GM12878 (cell line): ENCODE results near the gene CREB3. TPM values are rescaled to one million over a fixed set of nuclear protein-coding genes. Genes with fewer than 3 reads are reported as not detected.
A peak's percentile ranks its signal among the peaks of the same experiment; 100 is the strongest.

Source experiments
- ATAC-seq: fragments of 200-7000 bp; cut with Tn5 transposase; 3 replicates; pipeline ENCODE4 v1.9.1; 2020; ENCODE audit warnings: mild to moderate bottlenecking, moderate library complexity
- BruUV-seq: library from RNA; stranded (reverse); fragments of 400-500 nt; replicated peaks from 2 replicates; lab custom pipeline; 2021; lab: Mats Ljungman, UMichigan
- CTCF ChIA-PET: fragments of 300-600 bp; sonication (Branson Sonifier 250); formaldehyde crosslinking; extraction: SDS; loops from one replicate; lab custom pipeline; 2021; ENCODE audit warnings: inconsistent platforms; lab: Yijun Ruan, JAX
- POLR2A ChIA-PET: fragments of 350-600 bp; formaldehyde crosslinking; extraction: SDS; loops from one replicate; lab custom pipeline; 2021; ENCODE audit warnings: inconsistent platforms; lab: Charles Lee
- RAD21 ChIA-PET: fragments of 300-600 bp; sonication (Branson Sonifier 250); formaldehyde crosslinking; loops from one replicate; lab custom pipeline; 2023; ENCODE audit warnings: antibody characterized with exemption; ENCODE audit not compliant: unreplicated experiment; lab: Charles Lee
- SMC1A ChIA-PET: fragments of 300-600 bp; sonication (Branson Sonifier 250); formaldehyde crosslinking; loops from one replicate; lab custom pipeline; 2023; ENCODE audit not compliant: unreplicated experiment, uncharacterized antibody; lab: Charles Lee
- DNase-seq: peaks from one replicate; pipeline ENCODE4 v3.0.0-alpha.2; 2011; ENCODE audit warnings: low read depth, low spot score
- FAIRE-seq: peaks from 3 replicates; lab custom pipeline; 2011; peaks lifted over from hg19 to GRCh38; lab: Jason Lieb, UNC
- H2AFZ ChIP-seq: 2 replicates; pipeline ENCODE4 v1.6.0; 2011; ENCODE audit warnings: low read depth, low read length, control low read depth; ENCODE audit not compliant: control insufficient read depth
- H3K27ac ChIP-seq: 2 replicates; pipeline ENCODE4 v1.5.1; 2011; ENCODE audit warnings: control low read depth; ENCODE audit not compliant: control insufficient read depth, insufficient read depth
- H3K27me3 ChIP-seq, 2 experiments: replicated peaks in 1 of 2; 2 replicates each; pipeline versions ENCODE4 v1.6.0 to v1.6.1; 2011; ENCODE audit warnings: low read length in 1 of 2; ENCODE audit not compliant: control insufficient read depth in 2 of 2, insufficient read depth in 2 of 2
- H3K36me3 ChIP-seq, 2 experiments: 2 replicates each; pipeline ENCODE4 v1.5.1; 2011; ENCODE audit warnings: low read length in 1 of 2; ENCODE audit not compliant: control insufficient read depth in 2 of 2, insufficient read depth in 2 of 2
- H3K4me1 ChIP-seq: 2 replicates; pipeline ENCODE4 v1.6.1; 2011; ENCODE audit warnings: mild to moderate bottlenecking, low read length, moderate library complexity, mixed read lengths; ENCODE audit not compliant: control insufficient read depth, insufficient read depth
- H3K4me2 ChIP-seq: 2 replicates; pipeline ENCODE4 v1.6.0; 2011; ENCODE audit warnings: control low read depth; ENCODE audit not compliant: control insufficient read depth, insufficient read depth
- H3K4me3 ChIP-seq: fragments of 200-600 bp; sonication (generic); 2 replicates; pipeline ENCODE4 v1.5.1; 2016
- H3K79me2 ChIP-seq: 2 replicates; pipeline ENCODE4 v1.6.0; 2011; ENCODE audit warnings: low read length; ENCODE audit not compliant: control insufficient read depth, insufficient read depth
- H3K9ac ChIP-seq: 2 replicates; pipeline ENCODE4 v1.8.0; 2011; ENCODE audit warnings: low read length, control low read depth, mixed read lengths; ENCODE audit not compliant: control insufficient read depth, insufficient read depth
- H3K9me3 ChIP-seq: replicated peaks from 3 replicates; pipeline ENCODE4 v1.5.1; 2011; ENCODE audit warnings: mild to moderate bottlenecking, low read length; ENCODE audit not compliant: control insufficient read depth, insufficient read depth
- H4K20me1 ChIP-seq: 2 replicates; pipeline ENCODE4 v1.6.0; 2011; ENCODE audit not compliant: control insufficient read depth, insufficient read depth
- E2F4 ChIP-seq: IDR thresholded peaks from 2 replicates; pipeline ENCODE4 v1.6.1; 2012; ENCODE audit warnings: low read depth, low read length, improper control_type of control experiment
- EED ChIP-seq: sonication (generic); IDR thresholded peaks from 2 replicates; pipeline ENCODE4 v1.6.1; 2016; ENCODE audit warnings: antibody characterized with exemption, low read depth
- HCFC1 ChIP-seq: fragments of 150-350 bp; IDR thresholded peaks from 2 replicates; pipeline ENCODE4 v1.6.1; 2014; ENCODE audit warnings: low read length
- NFYB ChIP-seq: IDR thresholded peaks from 2 replicates; pipeline ENCODE4 v1.6.1; 2011; ENCODE audit warnings: low read depth, mild to moderate bottlenecking, low read length, improper control_type of control experiment, moderate library complexity; ENCODE audit not compliant: insufficient read depth
- RFX5 ChIP-seq: IDR thresholded peaks from 2 replicates; pipeline ENCODE4 v1.6.1; 2011; ENCODE audit warnings: low read depth, low read length, improper control_type of control experiment
- SREBF1 ChIP-seq: IDR thresholded peaks from 2 replicates; pipeline ENCODE4 v1.6.1; 2012; ENCODE audit warnings: mild to moderate bottlenecking, low read length
- WGBS: methylation state at CpG from one replicate; pipeline ENCODE4 v1.1.6; 2016; ENCODE audit warnings: low lambda C conversion rate; ENCODE audit not compliant: insufficient replicate concordance, insufficient coverage; ENCODE audit errors: missing lambda C conversion rate; 5-methylcytosine and 5-hydroxymethylcytosine counted together
- in situ Hi-C: fragments of 300-500 bp; cut with MboI; formaldehyde crosslinking; loops from 9 replicates; pipeline ENCODE4 v1.14.3; 2018; ENCODE audit warnings: mixed read lengths
- intact Hi-C: fragments of 100-400 bp; cut with micrococcal nuclease; formaldehyde crosslinking; loops from one replicate; pipeline ENCODE4 v1.14.2; 2022; ENCODE audit not compliant: unreplicated experiment
- polyA plus RNA-seq, 11 experiments: library from polyadenylated mRNA; depleted of rRNA in 4 of 11; unstranded in 6 of 11; stranded (reverse) in 5 of 11; fragments of >200 nt; fragmentation: Nextera tagmentation in 4 of 11; fragmentation: Illumina TruSeq in 1 of 11; extraction: Ambion mirVana in 4 of 11; extraction: Trizol in 1 of 11; gene quantifications; 1 replicate in 1 of 11; 2 replicates in 10 of 11; pipeline versions ENCODE4 v1.2.1 to v1.2.3, GENCODE V29; 2011 to 2016; ENCODE audit warnings: inconsistent platforms in 2 of 11, missing spikeins in 2 of 11, low read depth in 1 of 11
- total RNA-seq, 4 experiments: library from RNA; depleted of rRNA in 3 of 4; stranded (reverse); fragments of >200 nt in 3 of 4; fragmentation: Illumina TruSeq in 1 of 4; extraction: Trizol in 1 of 4; gene quantifications; 2 replicates each; pipeline versions ENCODE4 v1.2.1 to v1.2.3, GENCODE V29; 2013 to 2021

CREB3 gene
- total and polyA plus RNA-seq, 10 of the 15 experiments (the other 5 are each of a cell fraction or from before 2014, with no cell fraction given): 9.8 to 38.9 (median 19.8) TPM

GRCh38 chr9:35726931-35727330, 5.5 kb upstream of the CREB3 start (continued):
- no peak for TF ChIP-seq E2F4
- TF ChIP-seq RFX5: peak; percentile 98
- peak; percentile 84 for TF ChIP-seq NFYB

GRCh38 chr9:35727676-35728040, 4.8 kb upstream of the CREB3 start:
- in situ Hi-C loops: loop anchor here (5.0 kb wide), 1 partner anchor 120 kb away; the partner anchor contains the start of gene TESK1
- ATAC-seq: no peak
- H3K79me2 ChIP-seq: peaks cover 65% of the 10 kb centered on the region
- H2AFZ ChIP-seq: no peak overlapping the region
- CTCF ChIA-PET: interaction anchor here (0.6 to 9.5 kb wide), 35 partner anchors 8 to 174 kb away, joined by 3 to 183 read pairs (median 6); partner anchors contain the start of genes ARHGEF39, CCDC107, GBA2 and HINT2
- no peak for TF ChIP-seq EED
- no peak for TF ChIP-seq SREBF1
- peak; percentile 18; the same call in 1 of the 2 replicates for TF ChIP-seq HCFC1
- H3K4me2 ChIP-seq: peak overlapping the region; percentile 99
- 50% methylated on average over 5 of the region's 5 CpGs for WGBS
- peak overlapping the region; percentile 92 for H3K27ac ChIP-seq
- H3K36me3 ChIP-seq: peaks cover 18 to 24% of the 10 kb centered on the region in 2 experiments
- H3K4me1 ChIP-seq: peaks cover 23% of the 10 kb centered on the region
- no peaks in the 10 kb centered on the region for H3K27me3 ChIP-seq
- POLR2A ChIA-PET: interaction anchor here (0.5 to 8.1 kb wide), 17 partner anchors 12 to 124 kb away, joined by 3 to 163 read pairs (median 8); partner anchors contain the start of genes ARHGEF39, CCDC107, GBA2 and HINT2
- BruUV-seq: no TSS peak
- RAD21 ChIA-PET: interaction anchor here (0.6 to 8.6 kb wide), 22 partner anchors 9 to 612 kb away, joined by 3 to 133 read pairs (median 5); partner anchors contain the start of genes ARHGEF39, ATOSB, CCDC107 and CD72
- peak overlapping the region; percentile 90 for H3K9ac ChIP-seq
- no peaks in the 10 kb centered on the region for H4K20me1 ChIP-seq
- SMC1A ChIA-PET: interaction anchor here (0.7 to 8.0 kb wide), 25 partner anchors 8 to 155 kb away, joined by 3 to 145 read pairs (median 6); partner anchors contain the start of genes ARHGEF39, CCDC107, GBA2 and MSMP
- H3K4me3 ChIP-seq: peak overlapping the region; percentile 93
- DNase-seq: no peak
- H3K9me3 ChIP-seq: no peaks in the 10 kb centered on the region
- intact Hi-C loops: loop anchor here (2.0 to 10.0 kb wide), 2 partner anchors 69 to 653 kb away; partner anchors contain the start of genes CCDC107, FANCG, RMRP and VCP
- no peak for FAIRE-seq
